ENCODE results near the gene FADS2. TPM values are rescaled to one million over a fixed set of nuclear protein-coding genes. Genes with fewer than 3 reads are reported as not detected.
A peak's percentile ranks its signal among the peaks of the same experiment; 100 is the strongest.

FADS2 gene
- total RNA-seq, 2 donors from 2014 or later, result 69.1 to 90.1 TPM

- ATAC-seq, result no peak
- H3K27ac Mint-ChIP-seq, result no peak overlapping the region
Observed at GRCh38 chr11:61868571-61869428, 40.7 kb downstream of the FADS2 start.

GRCh38 chr11:61869429-61869707 lies 41.3 kb downstream of the FADS2 start:
- H3K4me3 Mint-ChIP-seq, result no peak overlapping the region
- H3K36me3 Mint-ChIP-seq, result no peaks in the 10 kb centered on the region
- no peaks in the 10 kb centered on the region for H3K9me3 Mint-ChIP-seq
- no peak for ATAC-seq
- peaks cover 0 to 4% of the 10 kb centered on the region in 2 donors for H3K4me1 Mint-ChIP-seq (ENCODE audit: low read depth in 2 of 2)
- no peaks in the 10 kb centered on the region for H3K27me3 Mint-ChIP-seq
- no peak overlapping the region for H3K27ac Mint-ChIP-seq
- DNase-seq (ENCODE audit: low spot score), result no peak

More at GRCh38 chr11:61868571-61869428, 40.7 kb downstream of the FADS2 start:
- peaks cover 0 to 4% of the 10 kb centered on the region in 2 donors for H3K4me1 Mint-ChIP-seq (ENCODE audit: low read depth in 2 of 2)
- DNase-seq (ENCODE audit: low spot score), result no peak
- no peaks in the 10 kb centered on the region for H3K27me3 Mint-ChIP-seq
- no peak overlapping the region for H3K4me3 Mint-ChIP-seq
- H3K9me3 Mint-ChIP-seq, result no peaks in the 10 kb centered on the region
- no peaks in the 10 kb centered on the region for H3K36me3 Mint-ChIP-seq

- Mint-ChIP-seq H3K27me3 (no peaks in the 10 kb centered on the region), H3K4me1 (ENCODE audit: low read depth in 2 of 2) (peaks cover 0 to 4% of the 10 kb centered on the region in 2 donors), H3K27ac (no peak overlapping the region), H3K9me3 (no peaks in the 10 kb centered on the region), H3K4me3 (no peak overlapping the region), H3K36me3 (no peaks in the 10 kb centered on the region)
- ATAC-seq (no peak), DNase-seq (ENCODE audit: low spot score) (no peak)
Observed at GRCh38 chr11:61869708-61870451, 41.8 kb downstream of the FADS2 start.

GRCh38 chr11:61870541-61871031 lies 42.5 kb downstream of the FADS2 start:
- H3K9me3 Mint-ChIP-seq, result no peaks in the 10 kb centered on the region

GRCh38 chr11:61871158-61871597 lies 43.1 kb downstream of the FADS2 start:
- ATAC-seq, result peak; percentile 86 to 88
- H3K4me3 Mint-ChIP-seq, result peak overlapping the region; percentile 50
- H3K4me1 Mint-ChIP-seq (ENCODE audit: low read depth in 2 of 2), result peaks cover 0 to 4% of the 10 kb centered on the region in 2 donors
- H3K27ac Mint-ChIP-seq, result no peak overlapping the region
- no peaks in the 10 kb centered on the region for H3K27me3 Mint-ChIP-seq
- H3K9me3 Mint-ChIP-seq, result no peaks in the 10 kb centered on the region
- no peak for DNase-seq (ENCODE audit: low spot score)
- no peaks in the 10 kb centered on the region for H3K36me3 Mint-ChIP-seq

More at GRCh38 chr11:61870541-61871031, 42.5 kb downstream of the FADS2 start:
- Mint-ChIP-seq H3K36me3 (no peaks in the 10 kb centered on the region), H3K27ac (no peak overlapping the region), H3K4me3 (no peak overlapping the region), H3K4me1 (ENCODE audit: low read depth in 2 of 2) (peaks cover 0 to 4% of the 10 kb centered on the region in 2 donors), H3K27me3 (no peaks in the 10 kb centered on the region)
- DNase-seq (ENCODE audit: low spot score) (no peak), ATAC-seq (no peak)

GRCh38 chr11:61872935-61873565 lies 45.0 kb downstream of the FADS2 start:
- H3K9me3 Mint-ChIP-seq, result no peaks in the 10 kb centered on the region
- ATAC-seq (no peak), DNase-seq (ENCODE audit: low spot score) (no peak)
- no peaks in the 10 kb centered on the region for H3K36me3 Mint-ChIP-seq
- no peak overlapping the region for H3K4me3 Mint-ChIP-seq
- no peaks in the 10 kb centered on the region for H3K27me3 Mint-ChIP-seq
- peaks cover 0 to 4% of the 10 kb centered on the region in 2 donors for H3K4me1 Mint-ChIP-seq (ENCODE audit: low read depth in 2 of 2)
- no peak overlapping the region for H3K27ac Mint-ChIP-seq

- no peaks in the 10 kb centered on the region for H3K36me3 Mint-ChIP-seq
- no peaks in the 10 kb centered on the region for H3K9me3 Mint-ChIP-seq
- DNase-seq (ENCODE audit: low spot score) (no peak), ATAC-seq (no peak)
- H3K27ac Mint-ChIP-seq, result no peak overlapping the region
- H3K4me1 Mint-ChIP-seq (ENCODE audit: low read depth in 2 of 2), result peaks cover 0 to 4% of the 10 kb centered on the region in 2 donors
- H3K4me3 Mint-ChIP-seq, result no peak overlapping the region
- no peaks in the 10 kb centered on the region for H3K27me3 Mint-ChIP-seq
Observed at GRCh38 chr11:61873588-61874376, 45.7 kb downstream of the FADS2 start.

GRCh38 chr11:61874377-61874809 lies 46.3 kb downstream of the FADS2 start:
- DNase-seq (ENCODE audit: low spot score) (no peak), ATAC-seq (no peak)
- no peaks in the 10 kb centered on the region for H3K27me3 Mint-ChIP-seq
- H3K27ac Mint-ChIP-seq, result no peak overlapping the region
- H3K4me1 Mint-ChIP-seq (ENCODE audit: low read depth in 2 of 2), result peaks cover 0 to 4% of the 10 kb centered on the region in 2 donors
- no peaks in the 10 kb centered on the region for H3K36me3 Mint-ChIP-seq
- H3K9me3 Mint-ChIP-seq, result no peaks in the 10 kb centered on the region
- no peak overlapping the region for H3K4me3 Mint-ChIP-seq

GRCh38 chr11:61874853-61875252 lies 46.8 kb downstream of the FADS2 start:
- Mint-ChIP-seq H3K27me3 (no peaks in the 10 kb centered on the region), H3K4me3 (no peak overlapping the region), H3K4me1 (ENCODE audit: low read depth in 2 of 2) (peaks cover 0 to 4% of the 10 kb centered on the region in 2 donors), H3K27ac (no peak overlapping the region), H3K9me3 (no peaks in the 10 kb centered on the region), H3K36me3 (no peaks in the 10 kb centered on the region)
- DNase-seq (ENCODE audit: low spot score) (no peak), ATAC-seq (no peak)

GRCh38 chr11:61875698-61876097 lies 47.6 kb downstream of the FADS2 start:
- Mint-ChIP-seq H3K9me3 (no peaks in the 10 kb centered on the region), H3K4me3 (no peak overlapping the region), H3K36me3 (no peaks in the 10 kb centered on the region), H3K27ac (no peak overlapping the region), H3K4me1 (ENCODE audit: low read depth in 2 of 2) (peaks cover 0 to 4% of the 10 kb centered on the region in 2 donors), H3K27me3 (no peaks in the 10 kb centered on the region)
- DNase-seq (ENCODE audit: low spot score) (no peak), ATAC-seq (no peak)

- H3K27me3 Mint-ChIP-seq, result no peaks in the 10 kb centered on the region
- H3K36me3 Mint-ChIP-seq, result no peaks in the 10 kb centered on the region
- H3K4me1 Mint-ChIP-seq (ENCODE audit: low read depth in 2 of 2), result no peaks in the 10 kb centered on the region
- H3K4me3 Mint-ChIP-seq, result no peak overlapping the region
- H3K9me3 Mint-ChIP-seq, result no peaks in the 10 kb centered on the region
- DNase-seq (ENCODE audit: low spot score) (no peak), ATAC-seq (no peak)
- H3K27ac Mint-ChIP-seq, result no peak overlapping the region
Observed at GRCh38 chr11:61879152-61879551, 51.1 kb downstream of the FADS2 start.

GRCh38 chr11:61880031-61880430 lies 51.9 kb downstream of the FADS2 start:
- Mint-ChIP-seq H3K9me3 (no peaks in the 10 kb centered on the region), H3K36me3 (no peaks in the 10 kb centered on the region), H3K27ac (no peak overlapping the region), H3K27me3 (no peaks in the 10 kb centered on the region), H3K4me1 (ENCODE audit: low read depth in 2 of 2) (no peaks in the 10 kb centered on the region), H3K4me3 (no peak overlapping the region)
- DNase-seq (ENCODE audit: low spot score) (no peak), ATAC-seq (no peak)

- H3K27ac Mint-ChIP-seq, result no peak overlapping the region
- no peak for ATAC-seq
- H3K4me3 Mint-ChIP-seq, result no peak overlapping the region
- DNase-seq (ENCODE audit: low spot score), result no peak
- H3K9me3 Mint-ChIP-seq, result no peaks in the 10 kb centered on the region
- no peaks in the 10 kb centered on the region for H3K4me1 Mint-ChIP-seq (ENCODE audit: low read depth in 2 of 2)
- no peaks in the 10 kb centered on the region for H3K36me3 Mint-ChIP-seq
- no peaks in the 10 kb centered on the region for H3K27me3 Mint-ChIP-seq
Observed at GRCh38 chr11:61880454-61880853, 52.4 kb downstream of the FADS2 start.

All from natural killer cell treated with Interleukin-12 subunit alpha and Interleukin-12 subunit beta and Interleukin-15 and Interleukin-18, amount 100 ng/mL, for 72 hours (primary cell).